Measurements from ENCODE around the gene EDEM1. TPM values are rescaled to one million over a fixed set of nuclear protein-coding genes. Genes with fewer than 3 reads are reported as not detected.

Gene EDEM1
- total and polyA plus RNA-seq, 10 of the 15 experiments (the other 5 are each of a cell fraction or from before 2014, with no cell fraction given) = 18.9 to 138 (median 57.5) TPM

- TF ChIP-seq RUNX3 (IDR thresholded peaks at IDR 0.05; ENCODE audit: low read length) (peak; percentile 92), IRF3 (IDR thresholded peaks at IDR 0.05) (no peak), CEBPB (IDR thresholded peaks at IDR 0.05; ENCODE audit: borderline replicate concordance in 1 of 2, low read depth in 2 of 2, low read length in 2 of 2) (no peak), USF2 (IDR thresholded peaks at IDR 0.05; ENCODE audit: borderline replicate concordance, low read depth, low read length) (no peak), RBBP5 (conservative IDR thresholded peaks at IDR 0.05) (no peak), MXI1 (IDR thresholded peaks at IDR 0.05; ENCODE audit: low read depth, low read length) (no peak), IKZF2 (IDR thresholded peaks at IDR 0.05) (peak; percentile 83 to 84), ZZZ3 (IDR thresholded peaks at IDR 0.05; ENCODE audit: control insufficient read depth, insufficient read length, low read depth) (no peak), JUND (IDR thresholded peaks at IDR 0.05; ENCODE audit: low read depth, low read length) (no peak), USF1 (IDR thresholded peaks at IDR 0.05; ENCODE audit: borderline replicate concordance, extremely low read length, insufficient read depth, low read depth, low read length) (no peak), YBX1 (IDR thresholded peaks at IDR 0.05) (no peak), SREBF2 (IDR thresholded peaks at IDR 0.05; ENCODE audit: low read length) (no peak), BRCA1 (IDR thresholded peaks at IDR 0.05; ENCODE audit: low read depth, low read length) (no peak), JUNB (IDR thresholded peaks at IDR 0.05) (peak; percentile 36), MEF2B (IDR thresholded peaks at IDR 0.05; ENCODE audit: partially characterized antibody, poor library complexity, severe bottlenecking) (no peak), PBX3 (IDR thresholded peaks at IDR 0.05; ENCODE audit: insufficient replicate concordance, low read depth, low read length) (no peak), EZH2 (IDR thresholded peaks at IDR 0.05; ENCODE audit: borderline replicate concordance, control insufficient read depth, low read depth, low read length) (no peak), BCL11A (IDR thresholded peaks at IDR 0.05; ENCODE audit: low read depth, low read length) (peak; percentile 67; the same call in 1 of the 2 replicates), RB1 (IDR thresholded peaks at IDR 0.05; ENCODE audit: borderline replicate concordance) (0 out of 2 replicates have a peak, but pooled peaks have one; percentile 18), IRF5 (IDR thresholded peaks at IDR 0.05; ENCODE audit: borderline replicate concordance) (no peak), ZNF207 (IDR thresholded peaks at IDR 0.05; ENCODE audit: borderline replicate concordance) (no peak), IRF4 (IDR thresholded peaks at IDR 0.05; ENCODE audit: low read depth, low read length) (0 out of 2 replicates have a peak, but pooled peaks have one; percentile 11), PAX8 (IDR thresholded peaks at IDR 0.05) (no peak), CREM (IDR thresholded peaks at IDR 0.05; ENCODE audit: low read depth) (peak; percentile 93), SMC3 (IDR thresholded peaks at IDR 0.05; ENCODE audit: borderline replicate concordance, low read length) (no peak), NBN (IDR thresholded peaks at IDR 0.05) (peak; percentile 37; the same call in 1 of the 2 replicates), ASH2L (IDR thresholded peaks at IDR 0.05; ENCODE audit: borderline replicate concordance, low read depth) (no peak)
Measured at GRCh38 chr3:5198986-5199731, 11.7 kb downstream of the EDEM1 start (continued).

Data from GM12878 (cell line).